GM12875 (cell line): ENCODE data around the gene HOXC5.

Source experiments
- H3K4me3 ChIP-seq: one replicate; pipeline ENCODE4 v1.5.1; 2011; ENCODE audit warnings: low read depth, low read length, control low read depth
- CTCF ChIP-seq: IDR thresholded peaks from 2 replicates; pipeline ENCODE4 v1.5.1; 2011; ENCODE audit warnings: low read depth, mild to moderate bottlenecking, control low read depth, inconsistent platforms, low read length, moderate library complexity, borderline replicate concordance; ENCODE audit not compliant: insufficient read depth

HOXC5 gene

GRCh38 chr12:54024127-54024526 lies 8.7 kb upstream of the HOXC5 start:
- H3K4me3 ChIP-seq, result no peak overlapping the region

GRCh38 chr12:54024581-54025305 lies 8.1 kb upstream of the HOXC5 start:
- no peak overlapping the region for H3K4me3 ChIP-seq
- no peak for TF ChIP-seq CTCF

More at GRCh38 chr12:54024127-54024526, 8.7 kb upstream of the HOXC5 start:
- TF ChIP-seq CTCF, result no peak

- no peak for TF ChIP-seq CTCF
- no peak overlapping the region for H3K4me3 ChIP-seq
Observed at GRCh38 chr12:54025499-54026405, 7.1 kb upstream of the HOXC5 start.

GRCh38 chr12:54026640-54027441 lies 6.0 kb upstream of the HOXC5 start:
- no peak overlapping the region for H3K4me3 ChIP-seq
- TF ChIP-seq CTCF, result no peak

GRCh38 chr12:54027442-54027786 lies 5.4 kb upstream of the HOXC5 start:
- no peak overlapping the region for H3K4me3 ChIP-seq
- no peak for TF ChIP-seq CTCF

- TF ChIP-seq CTCF, result no peak
- H3K4me3 ChIP-seq, result no peak within 1 kb of the TSS
Observed at GRCh38 chr12:54028314-54029201, 4.3 kb upstream of the HOXC5 start, which contains the start of gene HOXC6. Gene HOXC6, plus strand, starts transcription at chr12:54028440. Its CDS starts 82 bp downstream, at chr12:54028522.
